Activated CD8-positive, alpha-beta memory T cell treated with anti-CD3 and anti-CD28 coated beads for 24 hours (primary cell): ENCODE results near the gene RIMBP2.

ENCODE experiments used
- DNase-seq: peaks from one replicate; pipeline ENCODE4 v3.0.0-alpha.2; 2020

Gene RIMBP2

GRCh38 chr12:130455161-130455560 lies 260.9 kb downstream of the RIMBP2 start:
- DNase-seq = no peak

GRCh38 chr12:130454296-130454695 lies 261.8 kb downstream of the RIMBP2 start:
- no peak for DNase-seq

- DNase-seq = no peak
These were observed 263.6 kb downstream of the RIMBP2 start for GRCh38 chr12:130452546-130452945.

- DNase-seq = no peak
These were observed 264.8 kb downstream of the RIMBP2 start for GRCh38 chr12:130451001-130451930.

- DNase-seq = no peak
These were observed 266.8 kb downstream of the RIMBP2 start for GRCh38 chr12:130449291-130449690.

GRCh38 chr12:130448044-130448821 lies 267.9 kb downstream of the RIMBP2 start:
- DNase-seq = no peak

- no peak for DNase-seq
These were observed 268.5 kb downstream of the RIMBP2 start for GRCh38 chr12:130447655-130447965.

GRCh38 chr12:130446846-130447654 lies 269.0 kb downstream of the RIMBP2 start:
- no peak for DNase-seq

- no peak for DNase-seq
These were observed 271.1 kb downstream of the RIMBP2 start for GRCh38 chr12:130444986-130445385.

GRCh38 chr12:130444061-130444460 lies 272.0 kb downstream of the RIMBP2 start:
- DNase-seq = no peak

- DNase-seq = no peak
These were observed 274.0 kb downstream of the RIMBP2 start for GRCh38 chr12:130441771-130442760.

- no peak for DNase-seq
These were observed 275.6 kb downstream of the RIMBP2 start for GRCh38 chr12:130440411-130441080.

GRCh38 chr12:130439250-130439649 lies 276.8 kb downstream of the RIMBP2 start:
- no peak for DNase-seq

- no peak for DNase-seq
These were observed 277.4 kb downstream of the RIMBP2 start for GRCh38 chr12:130438711-130439110.

- no peak for DNase-seq
These were observed 277.9 kb downstream of the RIMBP2 start for GRCh38 chr12:130438243-130438620.

- no peak for DNase-seq
These were observed 278.4 kb downstream of the RIMBP2 start for GRCh38 chr12:130437555-130438242.

GRCh38 chr12:130436741-130437501 lies 279.2 kb downstream of the RIMBP2 start:
- no peak for DNase-seq

- no peak for DNase-seq
These were observed 280.3 kb downstream of the RIMBP2 start for GRCh38 chr12:130435826-130436225.

- no peak for DNase-seq
These were observed 280.8 kb downstream of the RIMBP2 start for GRCh38 chr12:130435331-130435730.

GRCh38 chr12:130434560-130434959 lies 281.5 kb downstream of the RIMBP2 start:
- no peak for DNase-seq
